KOPT-K1 (cell line): ENCODE data around the gene NUDT6.
"Not testable (repeated sequence)": the region's sequence is repeated elsewhere in the genome, so short reads cannot be mapped to it uniquely, and the experiment has no call there.

ENCODE experiments used
- H3K27ac ChIP-seq: fragments of 200-600 bp; sonication (generic); 2 replicates; pipeline ENCODE4 v1.5.1; 2016; ENCODE audit warnings: antibody characterized with exemption, mild to moderate bottlenecking, low read depth, low read length; ENCODE audit not compliant: poor library complexity, severe bottlenecking
- H3K36me3 ChIP-seq: fragments of 200-600 bp; sonication (generic); 2 replicates; pipeline ENCODE4 v1.5.1; 2017; ENCODE audit warnings: antibody characterized with exemption, mild to moderate bottlenecking, low read length, moderate library complexity; ENCODE audit not compliant: insufficient read depth
- H3K9me3 ChIP-seq: fragments of 200-600 bp; sonication (generic); 2 replicates; pipeline ENCODE4 v1.5.1; 2017; ENCODE audit warnings: antibody characterized with exemption, low read length, mild to moderate bottlenecking; ENCODE audit not compliant: insufficient read depth, poor library complexity, severe bottlenecking

The NUDT6 gene

GRCh38 chr4:122921971-122922876 lies at the start of gene NUDT6:
Gene NUDT6 (minus strand): TSS chr4:122922597. CDS start chr4:122922572, 25 bp downstream.
- Histone ChIP-seq H3K36me3 (peaks cover 3% of the 10 kb centered on the region), H3K27ac (peak within 1 kb of the TSS; percentile 94), H3K9me3 (no peaks in the 10 kb centered on the region)

GRCh38 chr4:122968227-122968812 lies 45.9 kb upstream of the NUDT6 start:
- no peak overlapping the region for H3K27ac ChIP-seq
- peaks cover 16% of the 10 kb centered on the region for H3K36me3 ChIP-seq
- no peaks in the 10 kb centered on the region for H3K9me3 ChIP-seq

- H3K27ac ChIP-seq, result no peak overlapping the region
- H3K9me3 ChIP-seq, result no peaks in the 10 kb centered on the region
- H3K36me3 ChIP-seq, result peaks cover 25% of the 10 kb centered on the region
Measured at GRCh38 chr4:122967231-122967630, 44.8 kb upstream of the NUDT6 start.

- no peak overlapping the region for H3K27ac ChIP-seq
- H3K36me3 ChIP-seq, result peaks cover 35% of the 10 kb centered on the region
- peaks cover 7% of the 10 kb centered on the region for H3K9me3 ChIP-seq
Measured at GRCh38 chr4:122966201-122966600, 43.8 kb upstream of the NUDT6 start.

- Histone ChIP-seq H3K27ac (no peak overlapping the region), H3K36me3 (peaks cover 44% of the 10 kb centered on the region), H3K9me3 (peaks cover 7% of the 10 kb centered on the region)
Measured at GRCh38 chr4:122963216-122963615, 40.8 kb upstream of the NUDT6 start.

GRCh38 chr4:122960611-122961000 lies 38.2 kb upstream of the NUDT6 start:
- peaks cover 7% of the 10 kb centered on the region for H3K9me3 ChIP-seq
- H3K36me3 ChIP-seq, result peaks cover 65% of the 10 kb centered on the region
- no peak overlapping the region for H3K27ac ChIP-seq

- Histone ChIP-seq H3K27ac (no peak overlapping the region), H3K9me3 (peaks cover 7% of the 10 kb centered on the region), H3K36me3 (peaks cover 65% of the 10 kb centered on the region)
Measured at GRCh38 chr4:122959981-122960610, 37.7 kb upstream of the NUDT6 start.

- H3K36me3 ChIP-seq, result peaks cover 67% of the 10 kb centered on the region
- no peak overlapping the region for H3K27ac ChIP-seq
- peaks cover 7% of the 10 kb centered on the region for H3K9me3 ChIP-seq
Measured at GRCh38 chr4:122959441-122959840, 37.0 kb upstream of the NUDT6 start.

- H3K36me3 ChIP-seq, result peaks cover 70% of the 10 kb centered on the region
- H3K9me3 ChIP-seq, result peaks cover 7% of the 10 kb centered on the region
- H3K27ac ChIP-seq, result no peak overlapping the region
Measured at GRCh38 chr4:122958505-122958904, 36.1 kb upstream of the NUDT6 start.

- Histone ChIP-seq H3K36me3 (peaks cover 86% of the 10 kb centered on the region), H3K9me3 (no peaks in the 10 kb centered on the region), H3K27ac (no peak overlapping the region)
Measured at GRCh38 chr4:122953924-122954323, 31.5 kb upstream of the NUDT6 start.

- Histone ChIP-seq H3K27ac (no peak overlapping the region), H3K9me3 (no peaks in the 10 kb centered on the region), H3K36me3 (peaks cover 82% of the 10 kb centered on the region)
Measured at GRCh38 chr4:122952028-122952427, 29.6 kb upstream of the NUDT6 start.

GRCh38 chr4:122948671-122949070 lies 26.3 kb upstream of the NUDT6 start:
- Histone ChIP-seq H3K27ac (no peak overlapping the region), H3K9me3 (no peaks in the 10 kb centered on the region), H3K36me3 (peaks cover 63% of the 10 kb centered on the region)

GRCh38 chr4:122946142-122946541 lies 23.7 kb upstream of the NUDT6 start:
- Histone ChIP-seq H3K27ac (peak overlapping the region; percentile 71), H3K36me3 (peaks cover 38% of the 10 kb centered on the region), H3K9me3 (no peaks in the 10 kb centered on the region)

- not testable (repeated sequence) for H3K9me3 ChIP-seq
- H3K36me3 ChIP-seq, result peaks cover 28% of the 10 kb centered on the region
- peak overlapping the region; percentile 71 for H3K27ac ChIP-seq
Measured at GRCh38 chr4:122945136-122945535, 22.7 kb upstream of the NUDT6 start.

GRCh38 chr4:122932763-122933162 lies 10.4 kb upstream of the NUDT6 start:
- no peak overlapping the region for H3K27ac ChIP-seq
- H3K36me3 ChIP-seq, result peaks cover 96% of the 10 kb centered on the region
- H3K9me3 ChIP-seq, result no peaks in the 10 kb centered on the region
